ENCODE results near the gene CSTPP1. TPM values are rescaled to one million over a fixed set of nuclear protein-coding genes. Genes with fewer than 3 reads are reported as not detected.

Gene CSTPP1
- total and polyA plus RNA-seq, 2 donors (not counting 3 experiments of a cell fraction or from before 2014, with no cell fraction given): 25.9 to 38.2 TPM

GRCh38 chr11:47051217-47051616, 114.7 kb downstream of the CSTPP1 start:
- POLR2A ChIA-PET: no interaction called here
- CTCF ChIA-PET: interaction anchor here (1.2 kb wide), 1 partner anchor 22 kb away, joined by 3 read pairs; no protein-coding TSS in a partner anchor
- dilution Hi-C loops (cut with MboI; ENCODE audit: extremely low pct_ligation_motif_present, low sequenced_read_pairs) (no loop called here), intact Hi-C loops (cut with micrococcal nuclease) (no loop called here)
- H3K9me3 ChIP-seq (replicated peaks; ENCODE audit: control insufficient read depth, insufficient read depth, low read length): no peaks in the 10 kb centered on the region
- H3K9ac ChIP-seq (replicated peaks; ENCODE audit: extremely low read depth, insufficient read depth, low read length): no peak overlapping the region
- no TSS peak for BruUV-seq (replicated peaks)
- no peaks in the 10 kb centered on the region for H3K36me3 ChIP-seq (ENCODE audit: control insufficient read depth in 2 of 2, extremely low read depth in 1 of 2, insufficient read depth in 2 of 2, low read length in 2 of 2)
- H3K79me2 ChIP-seq (ENCODE audit: control insufficient read depth, insufficient read depth, low read length): no peaks in the 10 kb centered on the region
- TF ChIP-seq JUN (IDR thresholded peaks at IDR 0.05; ENCODE audit: borderline replicate concordance, insufficient read depth, insufficient read length, low read depth): no peak
- TF ChIP-seq, protein P1, sequence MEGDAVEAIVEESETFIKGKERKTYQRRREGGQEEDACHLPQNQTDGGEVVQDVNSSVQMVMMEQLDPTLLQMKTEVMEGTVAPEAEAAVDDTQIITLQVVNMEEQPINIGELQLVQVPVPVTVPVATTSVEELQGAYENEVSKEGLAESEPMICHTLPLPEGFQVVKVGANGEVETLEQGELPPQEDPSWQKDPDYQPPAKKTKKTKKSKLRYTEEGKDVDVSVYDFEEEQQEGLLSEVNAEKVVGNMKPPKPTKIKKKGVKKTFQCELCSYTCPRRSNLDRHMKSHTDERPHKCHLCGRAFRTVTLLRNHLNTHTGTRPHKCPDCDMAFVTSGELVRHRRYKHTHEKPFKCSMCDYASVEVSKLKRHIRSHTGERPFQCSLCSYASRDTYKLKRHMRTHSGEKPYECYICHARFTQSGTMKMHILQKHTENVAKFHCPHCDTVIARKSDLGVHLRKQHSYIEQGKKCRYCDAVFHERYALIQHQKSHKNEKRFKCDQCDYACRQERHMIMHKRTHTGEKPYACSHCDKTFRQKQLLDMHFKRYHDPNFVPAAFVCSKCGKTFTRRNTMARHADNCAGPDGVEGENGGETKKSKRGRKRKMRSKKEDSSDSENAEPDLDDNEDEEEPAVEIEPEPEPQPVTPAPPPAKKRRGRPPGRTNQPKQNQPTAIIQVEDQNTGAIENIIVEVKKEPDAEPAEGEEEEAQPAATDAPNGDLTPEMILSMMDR (IDR thresholded peaks at IDR 0.05; ENCODE audit: extremely low read depth in 1 of 2, insufficient read depth in 1 of 2, low read depth in 1 of 2, low read length in 2 of 2): no peak
- no peak for TF ChIP-seq POLR2AphosphoS5 (IDR thresholded peaks at IDR 0.05; ENCODE audit: insufficient read depth, low read depth, low read length)
- no peak for TF ChIP-seq MAX (IDR thresholded peaks at IDR 0.05; ENCODE audit: insufficient read depth, insufficient read length)
- TF ChIP-seq GATA2 (IDR thresholded peaks at IDR 0.05; ENCODE audit: insufficient read depth, insufficient read length, low read depth, low read length): no peak
- TF ChIP-seq EZH2 (IDR thresholded peaks at IDR 0.05; ENCODE audit: borderline replicate concordance, low read depth, low read length, severe bottlenecking): no peak
- no peak for TF ChIP-seq MYC (IDR thresholded peaks at IDR 0.05; ENCODE audit: low read depth, low read length)
- TF ChIP-seq POLR2A (IDR thresholded peaks at IDR 0.05; ENCODE audit: low read depth, low read length): no peak
- no peak for TF ChIP-seq FOS (IDR thresholded peaks at IDR 0.05; ENCODE audit: borderline replicate concordance, insufficient read depth, low read length)
- H3K27ac ChIP-seq (ENCODE audit: insufficient read depth, low read depth, low read length): no peak overlapping the region
- H3K9me1 ChIP-seq (replicated peaks; ENCODE audit: control insufficient read depth, extremely low read depth, insufficient read depth, low read length): no peaks in the 10 kb centered on the region
- no peaks in the 10 kb centered on the region for H3K27me3 ChIP-seq (ENCODE audit: control insufficient read depth in 2 of 2, insufficient read depth in 2 of 2, low read length in 2 of 2)
- DNase-seq (ENCODE audit: low read depth, low spot score): no peak
- no peak overlapping the region for H2AFZ ChIP-seq (ENCODE audit: low read depth, low read length)
- no peak for FAIRE-seq
- peaks cover 1% of the 10 kb centered on the region for H3K4me1 ChIP-seq (ENCODE audit: control insufficient read depth, extremely low read depth, insufficient read depth, low read length)
- no peak overlapping the region for H3K4me3 ChIP-seq (replicated peaks in 1 of 3; ENCODE audit: insufficient read depth in 1 of 3, low read depth in 1 of 3, low read length in 3 of 3)
- no peak overlapping the region for H3K4me2 ChIP-seq (ENCODE audit: insufficient read depth, low read length)
- H4K20me1 ChIP-seq (replicated peaks; ENCODE audit: control insufficient read depth, extremely low read depth, insufficient read depth, low read length): no peaks in the 10 kb centered on the region

Data from endothelial cell of umbilical vein (primary cell).